HEK293 (cell line): ENCODE data around the gene FOXL2NB.

Experiments
- CTCF ChIA-PET: fragments of 350-600 bp; formaldehyde crosslinking; extraction: SDS; loops from one replicate; lab custom pipeline; 2021; ENCODE audit warnings: antibody characterized with exemption; lab: Yijun Ruan, JAX
- POLR2A ChIA-PET: fragments of 300-600 bp; formaldehyde crosslinking; extraction: SDS; loops from one replicate; lab custom pipeline; 2020; ENCODE audit warnings: antibody characterized with exemption, inconsistent platforms; lab: Yijun Ruan, JAX
- H3K27ac ChIP-seq: fragments of 200-500 bp; sonication (Bioruptor generic); 2 replicates; pipeline ENCODE4 v1.5.1; 2014; ENCODE audit warnings: low read depth, low read length, control low read depth, inconsistent platforms; ENCODE audit errors: extremely low read depth
- H3K36me3 ChIP-seq, 2 experiments: fragments of 200-500 bp in 1 of 2; sonication (Bioruptor generic) in 1 of 2; 1 replicate in 1 of 2; 2 replicates in 1 of 2; pipeline ENCODE4 v1.5.1; 2014 to 2017; ENCODE audit warnings: inconsistent platforms in 2 of 2, low read length in 2 of 2; ENCODE audit not compliant: control insufficient read depth in 2 of 2, insufficient read depth in 1 of 2
- H3K4me1 ChIP-seq: fragments of 200-500 bp; sonication (Bioruptor generic); 2 replicates; pipeline ENCODE4 v1.5.1; 2014; ENCODE audit warnings: mild to moderate bottlenecking, low read length, inconsistent platforms; ENCODE audit not compliant: control insufficient read depth, insufficient read depth
- H3K4me3 ChIP-seq: 2 replicates; pipeline ENCODE4 v1.5.1; 2011; ENCODE audit warnings: low read depth, mild to moderate bottlenecking, control low read depth, low read length, moderate library complexity
- H3K9me3 ChIP-seq: fragments of 200-500 bp; sonication (Bioruptor generic); 2 replicates; pipeline ENCODE4 v1.5.1; 2014; ENCODE audit warnings: low read depth, low read length, inconsistent platforms; ENCODE audit not compliant: control insufficient read depth, insufficient read depth
- AEBP2 ChIP-seq: fragments of 450-650 bp; formaldehyde crosslinking; IDR thresholded peaks from 2 replicates; pipeline ENCODE4 v1.5.1; 2016; ENCODE audit warnings: missing biosample characterization, missing genetic modification characterization, borderline replicate concordance
- HOXC10 ChIP-seq: sonication (generic); formaldehyde crosslinking; IDR thresholded peaks from 2 replicates; pipeline ENCODE4 v1.8.1; 2023; ENCODE audit warnings: mild to moderate bottlenecking, missing genetic modification reagents
- MEIS1 ChIP-seq: sonication (generic); formaldehyde crosslinking; IDR thresholded peaks from 2 replicates; pipeline ENCODE4 v1.8.1; 2022; ENCODE audit warnings: missing genetic modification reagents, mild to moderate bottlenecking, borderline replicate concordance
- MYNN ChIP-seq: fragments of 450-650 bp; formaldehyde crosslinking; IDR thresholded peaks from 2 replicates; pipeline ENCODE4 v1.5.1; 2016; ENCODE audit warnings: missing biosample characterization, missing genetic modification characterization, borderline replicate concordance
- MZF1 ChIP-seq: fragments of 450-650 bp; formaldehyde crosslinking; IDR thresholded peaks from 2 replicates; pipeline ENCODE4 v1.5.1; 2017; ENCODE audit warnings: missing biosample characterization, missing genetic modification characterization, borderline replicate concordance
- PRDM10 ChIP-seq: fragments of 450-650 bp; formaldehyde crosslinking; IDR thresholded peaks from 2 replicates; pipeline ENCODE4 v1.5.1; 2016; ENCODE audit warnings: missing biosample characterization, missing genetic modification characterization
- WT1 ChIP-seq: fragments of 450-650 bp; formaldehyde crosslinking; IDR thresholded peaks from 2 replicates; pipeline ENCODE4 v1.5.1; 2016; ENCODE audit warnings: missing biosample characterization, missing genetic modification characterization
- ZBTB20 ChIP-seq: fragments of 450-650 bp; formaldehyde crosslinking; IDR thresholded peaks from 2 replicates; pipeline ENCODE4 v1.5.1; 2016; ENCODE audit warnings: missing biosample characterization, missing genetic modification characterization
- ZBTB44 ChIP-seq: fragments of 450-650 bp; IDR thresholded peaks from 2 replicates; pipeline ENCODE4 v1.5.1; 2018; ENCODE audit warnings: missing biosample characterization, mild to moderate bottlenecking, missing genetic modification characterization
- ZFP37 ChIP-seq: fragments of 450-650 bp; formaldehyde crosslinking; IDR thresholded peaks from 2 replicates; pipeline ENCODE4 v1.5.1; 2016; ENCODE audit warnings: missing biosample characterization, missing genetic modification characterization
- ZNF175 ChIP-seq: fragments of 450-650 bp; formaldehyde crosslinking; IDR thresholded peaks from 2 replicates; pipeline ENCODE4 v1.5.1; 2016; ENCODE audit warnings: missing biosample characterization, missing genetic modification characterization
- ZNF239 ChIP-seq: fragments of 450-650 bp; formaldehyde crosslinking; IDR thresholded peaks from 2 replicates; pipeline ENCODE4 v1.5.1; 2016; ENCODE audit warnings: missing biosample characterization, missing genetic modification characterization
- ZNF280C ChIP-seq: fragments of 450-650 bp; formaldehyde crosslinking; IDR thresholded peaks from 2 replicates; pipeline ENCODE4 v1.5.1; 2016; ENCODE audit warnings: missing biosample characterization, missing genetic modification characterization
- ZNF341 ChIP-seq: fragments of 450-650 bp; formaldehyde crosslinking; IDR thresholded peaks from 2 replicates; pipeline ENCODE4; 2016; ENCODE audit warnings: low read depth, missing biosample characterization, missing genetic modification characterization
- ZNF558 ChIP-seq: fragments of 450-650 bp; formaldehyde crosslinking; IDR thresholded peaks from 2 replicates; pipeline ENCODE4 v1.5.1; 2016; ENCODE audit warnings: missing biosample characterization, missing genetic modification characterization
- ZNF561 ChIP-seq: fragments of 450-650 bp; IDR thresholded peaks from 2 replicates; pipeline ENCODE4 v1.5.1; 2018; ENCODE audit warnings: missing biosample characterization, missing genetic modification characterization, borderline replicate concordance
- ZNF571 ChIP-seq: fragments of 450-650 bp; formaldehyde crosslinking; IDR thresholded peaks from 2 replicates; pipeline ENCODE4 v1.5.0; 2017; ENCODE audit warnings: missing biosample characterization, missing genetic modification characterization
- ZNF585B ChIP-seq: fragments of 450-650 bp; formaldehyde crosslinking; IDR thresholded peaks from 2 replicates; pipeline ENCODE4 v1.5.1; 2016; ENCODE audit warnings: missing biosample characterization, missing genetic modification characterization
- ZNF610 ChIP-seq: fragments of 450-650 bp; formaldehyde crosslinking; IDR thresholded peaks from 2 replicates; pipeline ENCODE4 v1.5.1; 2016; ENCODE audit warnings: missing biosample characterization, missing genetic modification characterization, borderline replicate concordance
- ZNF692 ChIP-seq: fragments of 450-650 bp; formaldehyde crosslinking; IDR thresholded peaks from 2 replicates; pipeline ENCODE4 v1.5.1; 2016; ENCODE audit warnings: missing biosample characterization, missing genetic modification characterization
- ZNF704 ChIP-seq: fragments of 450-650 bp; formaldehyde crosslinking; IDR thresholded peaks from 2 replicates; pipeline ENCODE4 v1.5.1; 2016; ENCODE audit warnings: missing biosample characterization, missing genetic modification characterization
- ZNF785 ChIP-seq: fragments of 450-650 bp; formaldehyde crosslinking; IDR thresholded peaks from 2 replicates; pipeline ENCODE4 v1.5.1; 2016; ENCODE audit warnings: missing biosample characterization, missing genetic modification characterization
- ZNF791 ChIP-seq: fragments of 450-650 bp; formaldehyde crosslinking; IDR thresholded peaks from 2 replicates; pipeline ENCODE4 v1.5.1; 2016; ENCODE audit warnings: missing biosample characterization, missing genetic modification characterization
- ZNF830 ChIP-seq: fragments of 450-650 bp; IDR thresholded peaks from 2 replicates; pipeline ENCODE4 v1.5.0; 2018; ENCODE audit warnings: missing biosample characterization, missing genetic modification characterization, low read depth, mild to moderate bottlenecking, moderate library complexity
- ZSCAN23 ChIP-seq: fragments of 450-650 bp; formaldehyde crosslinking; IDR thresholded peaks from 2 replicates; pipeline ENCODE4 v1.5.1; 2016; ENCODE audit warnings: missing biosample characterization, missing genetic modification characterization

The FOXL2NB gene

GRCh38 chr3:138984816-138985215 lies 37.8 kb downstream of the FOXL2NB start:
- Histone ChIP-seq H3K4me3 (no peak overlapping the region), H3K4me1 (no peaks in the 10 kb centered on the region), H3K9me3 (no peaks in the 10 kb centered on the region), H3K36me3 (no peaks in the 10 kb centered on the region), H3K27ac (no peak overlapping the region)
- ChIA-PET POLR2A (no interaction called here), CTCF (interaction anchor here (1.4 kb wide), 1 partner anchor 13 kb away, joined by 3 read pairs; no protein-coding TSS in a partner anchor)
- TF ChIP-seq ZNF571 (tag by site-specific recombination) (no peak), MEIS1 (CRISPR knock-in tag) (no peak), MYNN (tag by site-specific recombination) (no peak), ZNF175 (tag by site-specific recombination) (no peak), ZNF585B (no peak), ZSCAN23 (no peak), ZBTB44 (tag by site-specific recombination) (no peak), ZFP37 (no peak), ZNF785 (tag by site-specific recombination) (no peak), PRDM10 (no peak)

- H3K4me3 ChIP-seq = no peak overlapping the region
- no peaks in the 10 kb centered on the region for H3K4me1 ChIP-seq
- no peak overlapping the region for H3K27ac ChIP-seq
- POLR2A ChIA-PET = no interaction called here
- H3K9me3 ChIP-seq = no peaks in the 10 kb centered on the region
- H3K36me3 ChIP-seq = no peaks in the 10 kb centered on the region
- CTCF ChIA-PET = no interaction called here
- TF ChIP-seq MYNN (tag by site-specific recombination) (no peak), ZNF830 (tag by site-specific recombination) (no peak), ZBTB20 (tag by site-specific recombination) (no peak), ZNF610 (tag by site-specific recombination) (no peak), WT1 (tag by site-specific recombination) (no peak), ZNF341 (tag by site-specific recombination) (no peak), ZNF791 (tag by site-specific recombination) (no peak), ZNF239 (no peak), AEBP2 (tag by site-specific recombination) (no peak), MZF1 (tag by site-specific recombination) (no peak), HOXC10 (CRISPR knock-in tag) (no peak), ZNF704 (no peak), ZNF175 (tag by site-specific recombination) (no peak), ZNF558 (tag by site-specific recombination) (no peak), ZNF280C (tag by site-specific recombination) (no peak), ZNF561 (no peak), ZNF692 (tag by site-specific recombination) (no peak)
Observed at GRCh38 chr3:138985932-138986331, 38.9 kb downstream of the FOXL2NB start.
